Measurements from ENCODE around the gene LMX1A.

- TF ChIP-seq CTCF (IDR thresholded peaks at IDR 0.05) (no peak), ZFX (IDR thresholded peaks at IDR 0.05; ENCODE audit: borderline replicate concordance) (no peak)
Observed at GRCh38 chr1:165224504-165224903, 132.0 kb downstream of the LMX1A start.

All from 22Rv1 (cell line).